Right ventricle myocardium inferior (tissue), 1 donor: Measurements from ENCODE around the gene KRTAP1-3. TPM values are rescaled to one million over a fixed set of nuclear protein-coding genes. Genes with fewer than 3 reads are reported as not detected.
"Not testable (repeated sequence)": the region's sequence is repeated elsewhere in the genome, so short reads cannot be mapped to it uniquely, and the experiment has no call there.

Source experiments
- ATAC-seq: fragments of 200-7000 bp; cut with Tn5 transposase; one replicate; pipeline ENCODE4 v1.9.1; 2020; ENCODE audit warnings: mild to moderate bottlenecking, moderate library complexity
- DNase-seq: peaks from one replicate; pipeline ENCODE4 v3.0.0; 2021; ENCODE audit errors: missing footprints
- intact Hi-C: fragments of 100-400 bp; cut with DNase I; formaldehyde crosslinking; loops from one replicate; pipeline ENCODE4 v1.11.0; 2022
- long read RNA-seq: library from polyadenylated mRNA; unstranded; transcript quantifications from one replicate; pipeline ENCODE4 v2.0.0, GENCODE V29; 2021
- total RNA-seq: library from RNA; stranded (reverse); fragmentation: NEBNext Ultra II Directional; extraction: Animal tissue kit (Norgen Biotek cat#: 25700); gene quantifications from one replicate; pipeline ENCODE4 v1.2.1, GENCODE V29; 2021
- donor health status: DM: no; HTN: yes; CAD: no; lungs with severe emphysema.

KRTAP1-3 gene
- not detected for total RNA-seq
- long read RNA-seq = 0 reads

GRCh38 chr17:41034346-41034935, at the start of gene KRTAP1-3:
Gene KRTAP1-3, minus strand, starts transcription at chr17:41034874. Its CDS starts 53 bp downstream, at chr17:41034821.
- DNase-seq, ATAC-seq, intact Hi-C loops: not testable (repeated sequence)

- intact Hi-C loops, DNase-seq, ATAC-seq: not testable (repeated sequence)
These were observed 49.6 kb upstream of the KRTAP1-3 start, which contains the start of gene KRTAP4-7 for GRCh38 chr17:41084100-41084856. Gene KRTAP4-7, plus strand, starts transcription at chr17:41084150. Its CDS starts 57 bp downstream, at chr17:41084207.

GRCh38 chr17:41083427-41083826, 48.8 kb upstream of the KRTAP1-3 start:
- ATAC-seq, intact Hi-C loops, DNase-seq: not testable (repeated sequence)

- ATAC-seq = no peak
- DNase-seq = no peak
- intact Hi-C loops = no loop called here
These were observed 48.0 kb upstream of the KRTAP1-3 start for GRCh38 chr17:41082626-41083025.

- intact Hi-C loops = no loop called here
- no peak for DNase-seq
- no peak for ATAC-seq
These were observed 42.1 kb upstream of the KRTAP1-3 start for GRCh38 chr17:41076788-41077187.

GRCh38 chr17:41073676-41074075, 39.0 kb upstream of the KRTAP1-3 start:
- ATAC-seq (no peak), DNase-seq (no peak)
- intact Hi-C loops = no loop called here

- DNase-seq (no peak), ATAC-seq (no peak)
- intact Hi-C loops = no loop called here
These were observed 37.1 kb upstream of the KRTAP1-3 start for GRCh38 chr17:41071606-41072360.

GRCh38 chr17:41069031-41069430, 34.4 kb upstream of the KRTAP1-3 start:
- DNase-seq = no peak
- ATAC-seq = no peak
- intact Hi-C loops = no loop called here

- no peak for ATAC-seq
- no peak for DNase-seq
- intact Hi-C loops = no loop called here
These were observed 32.6 kb upstream of the KRTAP1-3 start for GRCh38 chr17:41067281-41067680.

- DNase-seq (no peak), ATAC-seq (no peak)
- intact Hi-C loops = no loop called here
These were observed 31.4 kb upstream of the KRTAP1-3 start, which contains the start of gene KRTAP2-4 for GRCh38 chr17:41065829-41066624. Gene KRTAP2-4, minus strand, starts transcription at chr17:41065879. Its CDS starts 34 bp downstream, at chr17:41065845.

GRCh38 chr17:41065016-41065689, 30.5 kb upstream of the KRTAP1-3 start:
- DNase-seq, intact Hi-C loops, ATAC-seq: not testable (repeated sequence)

GRCh38 chr17:41064301-41064700, 29.6 kb upstream of the KRTAP1-3 start:
- ATAC-seq (no peak), DNase-seq (no peak)
- intact Hi-C loops = no loop called here

- ATAC-seq = no peak
- intact Hi-C loops = no loop called here
- no peak for DNase-seq
These were observed 28.8 kb upstream of the KRTAP1-3 start for GRCh38 chr17:41063449-41063848.

- ATAC-seq (no peak), DNase-seq (no peak)
- intact Hi-C loops = no loop called here
These were observed 27.3 kb upstream of the KRTAP1-3 start for GRCh38 chr17:41061964-41062363.

GRCh38 chr17:41060052-41060604, 25.5 kb upstream of the KRTAP1-3 start, which contains the start of gene KRTAP2-3:
Gene KRTAP2-3, minus strand, starts transcription at chr17:41060114. Its CDS starts 64 bp downstream, at chr17:41060050.
- no peak for ATAC-seq
- intact Hi-C loops = no loop called here
- DNase-seq = no peak

- ATAC-seq, DNase-seq, intact Hi-C loops: not testable (repeated sequence)
These were observed 24.8 kb upstream of the KRTAP1-3 start for GRCh38 chr17:41059276-41060051.

GRCh38 chr17:41058741-41059140, 24.1 kb upstream of the KRTAP1-3 start:
- ATAC-seq (no peak), DNase-seq (no peak)
- intact Hi-C loops = no loop called here
